ENCODE measurements around the gene GLI3.

GLI3 gene

GRCh38 chr7:42035210-42035609 is 201.8 kb downstream of the GLI3 start:
- TF ChIP-seq, protein P1, sequence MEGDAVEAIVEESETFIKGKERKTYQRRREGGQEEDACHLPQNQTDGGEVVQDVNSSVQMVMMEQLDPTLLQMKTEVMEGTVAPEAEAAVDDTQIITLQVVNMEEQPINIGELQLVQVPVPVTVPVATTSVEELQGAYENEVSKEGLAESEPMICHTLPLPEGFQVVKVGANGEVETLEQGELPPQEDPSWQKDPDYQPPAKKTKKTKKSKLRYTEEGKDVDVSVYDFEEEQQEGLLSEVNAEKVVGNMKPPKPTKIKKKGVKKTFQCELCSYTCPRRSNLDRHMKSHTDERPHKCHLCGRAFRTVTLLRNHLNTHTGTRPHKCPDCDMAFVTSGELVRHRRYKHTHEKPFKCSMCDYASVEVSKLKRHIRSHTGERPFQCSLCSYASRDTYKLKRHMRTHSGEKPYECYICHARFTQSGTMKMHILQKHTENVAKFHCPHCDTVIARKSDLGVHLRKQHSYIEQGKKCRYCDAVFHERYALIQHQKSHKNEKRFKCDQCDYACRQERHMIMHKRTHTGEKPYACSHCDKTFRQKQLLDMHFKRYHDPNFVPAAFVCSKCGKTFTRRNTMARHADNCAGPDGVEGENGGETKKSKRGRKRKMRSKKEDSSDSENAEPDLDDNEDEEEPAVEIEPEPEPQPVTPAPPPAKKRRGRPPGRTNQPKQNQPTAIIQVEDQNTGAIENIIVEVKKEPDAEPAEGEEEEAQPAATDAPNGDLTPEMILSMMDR (IDR thresholded peaks at IDR 0.05; ENCODE audit: extremely low read depth, insufficient read depth, missing control alignments): no peak
- DNase-seq (ENCODE audit: low spot score): no peak
- in situ Hi-C loops (cut with MboI; ENCODE audit: low pct_unique_long_range_greater_than_20kb, low sequenced_read_pairs, unreplicated experiment): no loop called here

- no peak for DNase-seq (ENCODE audit: low spot score)
- in situ Hi-C loops (cut with MboI; ENCODE audit: low pct_unique_long_range_greater_than_20kb, low sequenced_read_pairs, unreplicated experiment): no loop called here
- TF ChIP-seq, protein P1 (IDR thresholded peaks at IDR 0.05; ENCODE audit: extremely low read depth, insufficient read depth, missing control alignments): no peak
Measured at GRCh38 chr7:42033480-42033879, 203.5 kb downstream of the GLI3 start.

GRCh38 chr7:42029405-42029804 is 207.6 kb downstream of the GLI3 start:
- no peak for DNase-seq (ENCODE audit: low spot score)
- in situ Hi-C loops (cut with MboI; ENCODE audit: low pct_unique_long_range_greater_than_20kb, low sequenced_read_pairs, unreplicated experiment): no loop called here
- TF ChIP-seq, protein P1 (IDR thresholded peaks at IDR 0.05; ENCODE audit: extremely low read depth, insufficient read depth, missing control alignments): no peak

- in situ Hi-C loops (cut with MboI; ENCODE audit: low pct_unique_long_range_greater_than_20kb, low sequenced_read_pairs, unreplicated experiment): no loop called here
- no peak for DNase-seq (ENCODE audit: low spot score)
- TF ChIP-seq, protein P1 (IDR thresholded peaks at IDR 0.05; ENCODE audit: extremely low read depth, insufficient read depth, missing control alignments): no peak
Measured at GRCh38 chr7:42027521-42027920, 209.5 kb downstream of the GLI3 start.

DNA sequence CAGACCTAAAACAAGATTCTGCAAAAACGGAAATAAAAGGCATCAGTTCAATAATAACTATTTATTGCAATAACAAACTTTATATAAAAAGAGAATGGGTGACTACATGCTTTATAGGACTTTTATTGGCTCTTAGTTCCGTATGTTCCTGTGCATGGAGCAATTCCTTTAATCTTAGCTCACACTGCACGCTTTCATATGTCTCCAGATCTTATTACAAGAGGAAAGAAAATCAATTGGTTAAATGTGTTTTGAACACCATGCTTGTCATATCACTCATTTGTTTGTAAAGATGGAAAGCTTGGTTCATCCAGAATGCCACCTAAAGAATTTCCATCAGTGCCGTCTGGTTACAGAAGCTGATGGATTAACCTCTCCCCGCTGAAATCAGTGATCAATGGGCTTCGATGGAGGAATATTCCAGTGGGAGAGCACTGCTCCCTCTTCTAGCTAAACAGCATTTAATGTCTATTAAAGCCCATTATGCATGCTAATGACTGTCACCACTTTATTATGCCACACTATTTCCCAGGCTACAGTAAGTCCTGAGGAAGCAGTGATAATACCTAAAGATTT is 210.3 kb downstream of the GLI3 start:
- TF ChIP-seq, protein P1 (IDR thresholded peaks at IDR 0.05; ENCODE audit: extremely low read depth, insufficient read depth, missing control alignments): no peak
- no peak for DNase-seq (ENCODE audit: low spot score)
- in situ Hi-C loops (cut with MboI; ENCODE audit: low pct_unique_long_range_greater_than_20kb, low sequenced_read_pairs, unreplicated experiment): no loop called here

DNA sequence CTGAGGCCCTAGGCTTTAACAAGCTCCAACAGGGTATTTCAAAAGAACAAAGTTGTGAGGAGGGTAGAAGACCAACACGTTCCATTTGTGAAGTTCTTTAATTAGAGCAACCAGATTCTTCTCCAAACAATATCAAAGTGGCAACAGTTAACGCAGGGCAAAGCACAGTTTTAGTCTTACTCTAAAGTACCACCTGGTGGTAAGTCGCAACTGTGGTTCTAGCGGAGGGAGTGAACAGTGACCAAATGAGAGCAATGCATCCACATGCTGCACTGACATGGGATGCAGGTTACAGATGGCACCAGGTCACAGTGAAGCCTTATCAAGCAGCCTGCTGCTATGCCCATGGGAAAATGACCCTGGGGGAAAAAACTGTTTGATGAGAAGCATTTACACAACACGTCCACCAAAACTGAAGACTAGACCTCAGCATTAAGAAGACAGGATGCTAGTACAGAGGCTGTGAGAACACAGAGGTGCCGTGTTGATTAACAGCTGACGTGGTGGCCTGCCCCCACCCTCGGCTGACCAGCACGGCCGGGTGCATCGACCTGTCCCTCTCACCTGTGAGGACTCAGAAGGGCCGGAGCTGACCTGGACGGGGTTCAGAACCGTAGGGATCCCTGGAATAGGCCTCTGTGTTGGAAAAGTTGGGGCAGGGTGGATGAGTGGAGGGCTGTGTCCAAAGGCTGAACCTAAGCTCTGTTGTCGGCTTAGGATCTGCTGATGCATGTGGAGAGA is 211.2 kb downstream of the GLI3 start:
- no peak for DNase-seq (ENCODE audit: low spot score)
- TF ChIP-seq, protein P1 (IDR thresholded peaks at IDR 0.05; ENCODE audit: extremely low read depth, insufficient read depth, missing control alignments): no peak
- in situ Hi-C loops (cut with MboI; ENCODE audit: low pct_unique_long_range_greater_than_20kb, low sequenced_read_pairs, unreplicated experiment): no loop called here

All from GM13977 (cell line).